HEK293T (cell line): Measurements from ENCODE around the gene CNTN3.

ENCODE experiments used
- ELF4 ChIP-seq: fragments of 450-650 bp; IDR thresholded peaks from 2 replicates; pipeline ENCODE4 v1.6.1; 2017; ENCODE audit warnings: antibody characterized with exemption
- PKNOX1 ChIP-seq: fragments of 450-650 bp; IDR thresholded peaks from 2 replicates; pipeline ENCODE4 v1.6.1; 2016
- SUZ12 ChIP-seq: fragments of 450-650 bp; IDR thresholded peaks from 2 replicates; pipeline ENCODE4 v1.6.1; 2016; ENCODE audit warnings: mild to moderate bottlenecking

- no peak for TF ChIP-seq PKNOX1
- TF ChIP-seq SUZ12, result no peak
- TF ChIP-seq ELF4, result no peak
These were observed 9.8 kb upstream of the CNTN3 start for GRCh38 chr3:74624301-74624700.
